Measurements from ENCODE around the gene SNRPA. TPM values are rescaled to one million over a fixed set of nuclear protein-coding genes. Genes with fewer than 3 reads are reported as not detected.

SNRPA gene
- total RNA-seq, 1 experiment from 2014 or later: 147 TPM

- H3F3A ChIP-seq (ENCODE audit: insufficient read depth, low read depth): peaks cover 38% of the 10 kb centered on the region; the same call in 1 of the 2 replicates
- intact Hi-C loops (cut with micrococcal nuclease; ENCODE audit: unreplicated experiment): no loop called here
- no peak overlapping the region for H2AFZ ChIP-seq
- peaks cover 93% of the 10 kb centered on the region for H4K20me1 ChIP-seq (ENCODE audit: insufficient read depth)
- H3K27me3 ChIP-seq (ENCODE audit: insufficient read depth, low read depth): no peaks in the 10 kb centered on the region
- H3K4me3 ChIP-seq: no peak overlapping the region
- H3K9me2 ChIP-seq (ENCODE audit: insufficient read depth): no peaks in the 10 kb centered on the region
- H3K79me2 ChIP-seq (ENCODE audit: low read depth): peaks cover 43% of the 10 kb centered on the region
- no peak overlapping the region for H3K27ac ChIP-seq
- TF ChIP-seq CTCF (conservative IDR thresholded peaks at IDR 0.05): no peak
- no peak for TF ChIP-seq EZH2 (IDR thresholded peaks at IDR 0.05; ENCODE audit: low read depth)
- no peak overlapping the region for H3K4me2 ChIP-seq
- H3K36me3 ChIP-seq (ENCODE audit: low read depth): peaks cover 68% of the 10 kb centered on the region
- no TSS peak for BruUV-seq (replicated peaks)
- CTCF ChIA-PET: no interaction called here
- H3K9me3 ChIP-seq (ENCODE audit: insufficient read depth, low read depth): no peaks in the 10 kb centered on the region
- peaks cover 3% of the 10 kb centered on the region for H3K4me1 ChIP-seq (replicated peaks; ENCODE audit: insufficient read depth)
- POLR2A ChIA-PET (ENCODE audit: unreplicated experiment): no interaction called here
- no peak for DNase-seq
These were observed 8.3 kb downstream of the SNRPA start for GRCh38 chr19:40759352-40759751.

GRCh38 chr19:40762754-40763470, 11.9 kb downstream of the SNRPA start:
- Histone ChIP-seq H3K9me2 (ENCODE audit: insufficient read depth) (no peaks in the 10 kb centered on the region), H3K9me3 (ENCODE audit: insufficient read depth, low read depth) (no peaks in the 10 kb centered on the region), H3K36me3 (ENCODE audit: low read depth) (peaks cover 65% of the 10 kb centered on the region), H3K79me2 (ENCODE audit: low read depth) (peaks cover 12% of the 10 kb centered on the region; the same call in 1 of the 2 replicates), H3K27ac (no peak overlapping the region), H3F3A (ENCODE audit: insufficient read depth, low read depth) (peaks cover 67% of the 10 kb centered on the region; the same call in 1 of the 2 replicates), H2AFZ (no peak overlapping the region), H3K27me3 (ENCODE audit: insufficient read depth, low read depth) (no peaks in the 10 kb centered on the region), H3K4me3 (no peak overlapping the region), H3K4me2 (no peak overlapping the region), H3K4me1 (replicated peaks; ENCODE audit: insufficient read depth) (no peaks in the 10 kb centered on the region), H4K20me1 (ENCODE audit: insufficient read depth) (peaks cover 69% of the 10 kb centered on the region)
- ChIA-PET POLR2A (ENCODE audit: unreplicated experiment) (no interaction called here), CTCF (no interaction called here)
- intact Hi-C loops (cut with micrococcal nuclease; ENCODE audit: unreplicated experiment): no loop called here
- no peak for DNase-seq
- TF ChIP-seq EZH2 (IDR thresholded peaks at IDR 0.05; ENCODE audit: low read depth): no peak
- TF ChIP-seq CTCF (conservative IDR thresholded peaks at IDR 0.05): no peak
- no TSS peak for BruUV-seq (replicated peaks)

- Histone ChIP-seq H3K4me1 (replicated peaks; ENCODE audit: insufficient read depth) (no peaks in the 10 kb centered on the region), H3K27me3 (ENCODE audit: insufficient read depth, low read depth) (no peaks in the 10 kb centered on the region), H3K79me2 (ENCODE audit: low read depth) (peaks cover 6% of the 10 kb centered on the region; the same call in 1 of the 2 replicates), H3K9me2 (ENCODE audit: insufficient read depth) (no peaks in the 10 kb centered on the region), H3K4me3 (no peak overlapping the region), H4K20me1 (ENCODE audit: insufficient read depth) (peaks cover 63% of the 10 kb centered on the region), H3K4me2 (no peak overlapping the region), H3K27ac (no peak overlapping the region), H2AFZ (no peak overlapping the region), H3F3A (ENCODE audit: insufficient read depth, low read depth) (peaks cover 66% of the 10 kb centered on the region; the same call in 1 of the 2 replicates), H3K9me3 (ENCODE audit: insufficient read depth, low read depth) (no peaks in the 10 kb centered on the region), H3K36me3 (ENCODE audit: low read depth) (peaks cover 60% of the 10 kb centered on the region)
- POLR2A ChIA-PET (ENCODE audit: unreplicated experiment): no interaction called here
- no peak for DNase-seq
- TF ChIP-seq EZH2 (IDR thresholded peaks at IDR 0.05; ENCODE audit: low read depth) (no peak), CTCF (conservative IDR thresholded peaks at IDR 0.05) (no peak)
- intact Hi-C loops (cut with micrococcal nuclease; ENCODE audit: unreplicated experiment): no loop called here
- CTCF ChIA-PET: no interaction called here
- BruUV-seq (replicated peaks): no TSS peak
These were observed 12.5 kb downstream of the SNRPA start for GRCh38 chr19:40763526-40763925.
